ENCODE measurements around the gene WDFY1. TPM values are rescaled to one million over a fixed set of nuclear protein-coding genes. Genes with fewer than 3 reads are reported as not detected.

The WDFY1 gene
- total RNA-seq, 4 donors from 2014 or later, result 12.0 to 25.7 (median 17.1) TPM

GRCh38 chr2:223896833-223897311 is 48.3 kb downstream of the WDFY1 start:
- no peak for DNase-seq
- no peak for ATAC-seq
- Histone ChIP-seq H3K9me3 (no peaks in the 10 kb centered on the region), H3K27me3 (no peaks in the 10 kb centered on the region), H3K27ac (no peak overlapping the region), H3K4me3 (no peak overlapping the region), H3K4me1 (no peaks in the 10 kb centered on the region), H3K36me3 (peaks cover 0 to 73% of the 10 kb centered on the region in 2 donors)
- intact Hi-C loops (cut with DNase I; ENCODE audit: low total_unique reads) (no loop called here), in situ Hi-C loops (cut with MboI; ENCODE audit: low sequenced_read_pairs in 4 of 4) (no loop called here)
- no peak for TF ChIP-seq POLR2A (IDR thresholded peaks at IDR 0.05)
- TF ChIP-seq CTCF (IDR thresholded peaks at IDR 0.05 in 4 of 5, conservative IDR thresholded peaks at IDR 0.05 in 1 of 5), result no peak

- H3K4me1 ChIP-seq, result no peaks in the 10 kb centered on the region
- no peak overlapping the region for H3K4me3 ChIP-seq
- H3K27ac ChIP-seq, result no peak overlapping the region
- DNase-seq, result no peak
- no peaks in the 10 kb centered on the region for H3K9me3 ChIP-seq
- in situ Hi-C loops (cut with MboI; ENCODE audit: low sequenced_read_pairs in 4 of 4) (no loop called here), intact Hi-C loops (cut with DNase I; ENCODE audit: low total_unique reads) (no loop called here)
- H3K27me3 ChIP-seq, result no peaks in the 10 kb centered on the region
- no peak for TF ChIP-seq CTCF (IDR thresholded peaks at IDR 0.05 in 4 of 5, conservative IDR thresholded peaks at IDR 0.05 in 1 of 5)
- TF ChIP-seq POLR2A (IDR thresholded peaks at IDR 0.05), result no peak
- peaks cover 0 to 58% of the 10 kb centered on the region in 2 donors for H3K36me3 ChIP-seq
- no peak for ATAC-seq
These were observed 50.2 kb downstream of the WDFY1 start for GRCh38 chr2:223894968-223895367.

DNA sequence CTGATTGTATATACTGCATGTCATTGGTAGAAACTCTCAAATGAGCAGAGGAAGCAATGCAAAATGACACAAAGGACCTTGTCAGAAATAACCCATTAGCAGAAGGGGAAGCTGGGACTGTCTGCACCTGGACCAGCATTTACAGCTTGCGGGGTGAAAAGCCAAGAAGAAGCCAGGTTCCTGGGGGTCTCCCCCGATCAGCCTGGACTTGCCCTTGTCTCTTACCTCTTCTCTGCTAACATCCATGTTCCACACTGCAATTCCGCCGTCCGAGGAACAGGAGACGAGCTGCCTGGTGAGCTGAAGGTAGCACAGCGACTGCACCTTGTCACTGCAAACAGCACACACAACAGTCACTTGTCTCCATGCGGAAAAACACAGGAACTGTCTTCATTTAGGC is 51.1 kb downstream of the WDFY1 start:
- Histone ChIP-seq H3K36me3 (peaks cover 0 to 58% of the 10 kb centered on the region in 2 donors), H3K27ac (no peak overlapping the region), H3K4me3 (no peak overlapping the region), H3K4me1 (no peaks in the 10 kb centered on the region), H3K9me3 (no peaks in the 10 kb centered on the region), H3K27me3 (no peaks in the 10 kb centered on the region)
- DNase-seq (no peak), ATAC-seq (no peak)
- TF ChIP-seq CTCF (IDR thresholded peaks at IDR 0.05 in 4 of 5, conservative IDR thresholded peaks at IDR 0.05 in 1 of 5), result no peak
- TF ChIP-seq POLR2A (IDR thresholded peaks at IDR 0.05), result no peak
- intact Hi-C loops (cut with DNase I; ENCODE audit: low total_unique reads), result no loop called here
- in situ Hi-C loops (cut with MboI; ENCODE audit: low sequenced_read_pairs in 4 of 4), result no loop called here

- ATAC-seq (no peak), DNase-seq (no peak)
- Histone ChIP-seq H3K9me3 (no peaks in the 10 kb centered on the region), H3K4me1 (no peaks in the 10 kb centered on the region), H3K27ac (no peak overlapping the region), H3K4me3 (no peak overlapping the region), H3K27me3 (no peaks in the 10 kb centered on the region), H3K36me3 (peaks cover 0 to 62% of the 10 kb centered on the region in 2 donors)
- intact Hi-C loops (cut with DNase I; ENCODE audit: low total_unique reads) (no loop called here), in situ Hi-C loops (cut with MboI; ENCODE audit: low sequenced_read_pairs in 4 of 4) (no loop called here)
- TF ChIP-seq CTCF (IDR thresholded peaks at IDR 0.05 in 4 of 5, conservative IDR thresholded peaks at IDR 0.05 in 1 of 5) (no peak), POLR2A (IDR thresholded peaks at IDR 0.05) (no peak)
These were observed 54.4 kb downstream of the WDFY1 start for GRCh38 chr2:223890721-223891120.

- TF ChIP-seq POLR2A (IDR thresholded peaks at IDR 0.05) (no peak), CTCF (IDR thresholded peaks at IDR 0.05 in 4 of 5, conservative IDR thresholded peaks at IDR 0.05 in 1 of 5) (no peak)
- Histone ChIP-seq H3K36me3 (peaks cover 0 to 62% of the 10 kb centered on the region in 2 donors), H3K4me3 (no peak overlapping the region), H3K9me3 (no peaks in the 10 kb centered on the region), H3K4me1 (no peaks in the 10 kb centered on the region), H3K27ac (no peak overlapping the region), H3K27me3 (no peaks in the 10 kb centered on the region)
- in situ Hi-C loops (cut with MboI; ENCODE audit: low sequenced_read_pairs in 4 of 4), result no loop called here
- intact Hi-C loops (cut with DNase I; ENCODE audit: low total_unique reads), result no loop called here
- ATAC-seq, result no peak
- no peak for DNase-seq
These were observed 55.9 kb downstream of the WDFY1 start for GRCh38 chr2:223889229-223889628.
